Measurements from ENCODE around the gene ZSWIM7.

DNA sequence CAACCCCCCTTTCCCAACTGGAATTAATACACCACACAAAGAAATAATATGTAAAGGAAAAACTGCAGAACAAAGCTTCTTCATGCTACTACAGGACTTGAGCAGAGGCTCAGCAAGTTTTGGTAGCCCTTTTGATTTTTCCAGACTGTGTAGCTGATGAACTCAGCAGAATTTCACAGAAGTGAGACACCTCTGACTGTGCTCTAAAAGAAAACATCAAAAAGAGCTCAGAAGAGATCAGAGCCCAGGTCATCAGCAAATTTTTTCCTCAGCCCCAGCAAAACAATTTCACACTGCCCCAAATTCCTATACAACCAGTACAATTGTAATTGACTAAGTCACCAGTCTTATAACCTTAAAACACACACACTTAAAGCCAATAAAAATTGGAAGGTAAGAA is 38.1 kb upstream of the ZSWIM7 start:
- TF ChIP-seq POLR2AphosphoS5 (IDR thresholded peaks at IDR 0.05; ENCODE audit: borderline replicate concordance, low read depth, low read length) (no peak), EZH2 (IDR thresholded peaks at IDR 0.05) (no peak), FOXP2 (optimal IDR thresholded peaks at IDR 0.05; ENCODE audit: control extremely low read depth, extremely low read length, insufficient read depth) (no peak)
